HG03432 (cell line): ENCODE data around the gene POLE.
A peak's percentile ranks its signal among the peaks of the same experiment; 100 is the strongest.
"Not testable (repeated sequence)": the region's sequence is repeated elsewhere in the genome, so short reads cannot be mapped to it uniquely, and the experiment has no call there.

Experiments used
- ATAC-seq: cut with Tn5 transposase; IDR thresholded peaks from one replicate; pipeline ENCODE4 v1.9.1; 2021; ENCODE audit warnings: mild to moderate bottlenecking, moderate library complexity; ENCODE audit not compliant: unreplicated experiment

Gene POLE

GRCh38 chr12:132601171-132601883 is 85.8 kb downstream of the POLE start:
- no peak for ATAC-seq

GRCh38 chr12:132600048-132601032 is 86.8 kb downstream of the POLE start:
- ATAC-seq = no peak

GRCh38 chr12:132599502-132599901 is 87.6 kb downstream of the POLE start:
- ATAC-seq = not testable (repeated sequence)

- ATAC-seq = no peak
These were observed 89.5 kb downstream of the POLE start for GRCh38 chr12:132597333-132598316.

GRCh38 chr12:132596016-132596415 is 91.1 kb downstream of the POLE start:
- no peak for ATAC-seq

GRCh38 chr12:132595183-132595582 is 92.0 kb downstream of the POLE start:
- ATAC-seq = no peak

- ATAC-seq = peak; percentile 44
These were observed 93.2 kb downstream of the POLE start for GRCh38 chr12:132593938-132594358.

DNA sequence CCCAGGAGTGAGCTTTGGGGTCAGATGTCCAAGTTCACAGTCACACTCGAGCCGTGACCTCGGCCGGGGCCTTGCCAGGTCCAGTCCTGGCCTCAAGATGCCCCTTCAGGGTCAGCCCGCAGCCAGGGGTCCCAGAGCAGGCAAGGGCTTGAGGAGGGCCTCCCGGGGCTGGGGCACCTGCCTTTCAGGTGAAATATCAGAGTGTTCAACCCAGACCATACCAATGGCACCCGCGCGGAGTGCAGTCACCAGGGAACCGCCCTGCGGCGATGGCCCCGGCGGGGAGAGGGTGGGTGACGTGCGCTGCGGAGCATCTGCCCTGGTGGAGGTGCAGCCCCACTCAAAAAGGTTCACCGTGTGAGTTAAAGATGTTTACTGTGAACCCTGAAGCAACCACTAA is 93.6 kb downstream of the POLE start:
- no peak for ATAC-seq

DNA sequence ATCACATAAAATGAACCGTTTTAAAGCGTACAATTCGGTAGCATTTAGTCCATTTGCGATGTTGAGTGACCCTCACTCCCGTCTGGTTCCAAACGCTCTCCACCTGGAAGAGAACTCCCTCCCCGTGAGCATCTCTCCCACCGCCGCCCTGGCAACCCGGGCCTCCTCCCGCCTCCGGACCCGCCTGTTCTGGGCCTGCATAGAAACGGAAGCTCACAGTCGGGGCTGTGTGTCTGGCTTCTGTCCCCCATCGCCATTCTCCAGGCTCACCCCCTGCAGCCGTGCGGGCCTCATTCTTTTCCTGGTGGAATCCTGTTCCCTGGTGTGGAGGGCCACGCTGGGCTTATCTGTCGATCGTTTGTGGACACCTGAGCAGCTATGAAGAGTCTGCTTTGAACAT is 94.1 kb downstream of the POLE start:
- no peak for ATAC-seq

DNA sequence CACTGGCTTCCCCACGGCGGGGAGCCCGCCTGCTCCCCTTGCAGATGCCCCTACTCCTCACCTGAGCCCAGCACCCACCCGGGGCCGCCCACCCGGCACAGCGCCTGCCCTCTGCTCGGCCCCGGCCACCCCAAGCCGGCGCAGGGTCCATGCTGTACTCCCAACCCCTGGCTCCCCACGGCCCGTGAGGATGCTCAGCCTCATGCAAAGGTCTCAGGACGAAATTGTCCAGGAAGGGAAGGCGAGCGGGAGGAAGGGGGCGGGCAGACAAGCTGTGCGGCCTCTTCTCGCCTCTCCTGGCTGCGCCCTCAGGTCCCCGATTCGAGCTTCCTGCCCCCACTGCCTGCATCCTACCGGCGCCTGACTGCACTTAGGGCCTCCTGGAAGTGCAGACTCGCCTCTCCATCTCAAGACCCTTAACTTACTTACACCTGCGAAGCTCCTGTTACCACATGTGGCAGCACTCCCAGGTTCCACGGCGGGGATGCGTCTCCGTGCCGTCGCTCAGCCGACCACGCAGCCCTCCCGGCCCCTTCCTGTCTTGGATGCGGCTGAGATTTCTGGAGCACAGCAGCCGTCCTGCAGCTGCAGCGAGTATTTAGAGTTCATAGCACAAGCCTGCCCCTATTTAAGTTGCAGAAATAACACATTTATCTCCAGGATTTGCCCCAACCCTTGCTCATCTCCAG is 94.7 kb downstream of the POLE start:
- no peak for ATAC-seq

GRCh38 chr12:132591107-132591935 is 95.8 kb downstream of the POLE start:
- ATAC-seq = no peak

DNA sequence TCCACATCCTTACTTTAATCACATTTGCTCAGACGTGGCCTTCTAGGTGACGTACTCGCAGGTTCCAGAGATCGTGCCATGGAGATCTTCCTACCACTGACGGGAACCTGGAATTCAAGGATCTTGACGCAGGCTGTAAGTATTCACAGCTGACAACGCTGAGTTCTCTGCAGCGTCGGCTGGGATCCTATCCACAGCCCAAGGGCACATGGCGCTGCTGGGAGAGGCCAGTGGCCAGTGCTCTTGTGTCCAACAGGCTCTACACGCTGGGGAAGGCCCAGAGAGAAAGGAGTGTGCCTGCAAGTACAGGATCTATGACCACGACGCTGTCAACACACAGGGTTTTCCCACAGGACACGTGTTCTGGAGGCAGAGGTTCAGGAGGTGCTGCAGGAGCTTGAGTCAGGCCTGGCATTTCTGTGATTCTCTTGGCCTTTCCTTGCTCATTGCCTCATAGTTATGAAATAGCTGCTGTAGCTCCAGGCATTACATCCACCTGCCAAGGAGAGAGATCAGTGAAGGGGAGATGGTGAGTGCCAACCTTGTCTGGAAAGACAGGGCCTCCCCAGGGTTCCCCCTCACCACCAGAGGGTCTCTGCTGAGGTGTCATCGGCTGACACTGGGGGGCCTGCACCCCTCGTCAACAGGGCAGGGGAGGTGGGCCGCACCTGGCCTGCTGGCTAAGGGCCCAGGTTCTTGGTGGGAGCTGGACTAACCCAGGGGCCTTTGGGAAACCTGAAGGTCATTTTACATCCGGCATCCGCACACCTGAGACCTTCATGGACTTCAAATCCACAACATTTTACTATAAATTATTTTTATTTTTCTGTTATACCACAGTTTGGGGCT is 98.1 kb downstream of the POLE start:
- no peak for ATAC-seq

DNA sequence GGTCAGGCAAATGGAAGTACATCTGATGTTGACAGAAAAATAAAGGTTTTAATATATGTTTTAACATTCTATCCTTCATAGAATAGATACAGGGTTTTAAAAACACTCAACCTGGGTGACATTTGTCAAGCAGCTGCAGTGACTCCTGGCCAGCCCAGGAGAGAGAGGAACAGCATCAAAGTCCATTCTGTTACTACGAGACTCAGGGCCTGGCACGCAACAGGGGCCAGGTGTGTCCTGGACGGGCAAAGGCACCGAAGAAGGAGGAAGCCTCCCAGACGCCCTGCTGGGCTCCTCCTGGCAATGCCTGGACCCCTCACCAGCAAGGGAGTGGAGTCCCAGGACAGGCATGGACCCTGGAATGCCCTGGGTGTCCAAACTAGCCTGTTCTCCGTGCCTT is 98.8 kb downstream of the POLE start:
- ATAC-seq = no peak

- ATAC-seq = no peak
These were observed 99.4 kb downstream of the POLE start for GRCh38 chr12:132587781-132588180.

GRCh38 chr12:132586929-132587328 is 100.2 kb downstream of the POLE start:
- ATAC-seq = no peak

- ATAC-seq = no peak
These were observed 102.0 kb downstream of the POLE start for GRCh38 chr12:132585177-132585576.

GRCh38 chr12:132584429-132584828 is 102.7 kb downstream of the POLE start:
- no peak for ATAC-seq

- no peak for ATAC-seq
These were observed 103.4 kb downstream of the POLE start for GRCh38 chr12:132583736-132584135.

DNA sequence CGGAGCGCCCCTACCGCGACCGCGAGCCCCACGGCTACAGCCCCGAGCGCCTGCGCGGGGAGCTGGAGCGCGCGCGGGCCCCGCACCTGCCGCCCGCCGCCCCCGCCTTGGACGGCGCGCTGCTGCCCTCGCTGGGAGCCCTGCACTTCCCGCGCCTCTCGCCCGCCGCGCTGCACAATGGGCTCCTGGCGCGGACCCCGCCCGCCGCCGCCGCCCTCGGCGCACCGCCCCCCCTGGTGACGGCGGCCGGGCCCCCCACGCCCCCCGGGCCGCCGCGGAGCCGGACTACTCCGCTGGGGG is 103.8 kb downstream of the POLE start:
- ATAC-seq = no peak
